ENCODE results near the gene WDR43. TPM values are rescaled to one million over a fixed set of nuclear protein-coding genes. Genes with fewer than 3 reads are reported as not detected.
"Not testable (repeated sequence)": the region's sequence is repeated elsewhere in the genome, so short reads cannot be mapped to it uniquely, and the experiment has no call there.

Gene WDR43
- total RNA-seq, 2 donors from 2014 or later: 33.3 to 41.7 TPM

DNA sequence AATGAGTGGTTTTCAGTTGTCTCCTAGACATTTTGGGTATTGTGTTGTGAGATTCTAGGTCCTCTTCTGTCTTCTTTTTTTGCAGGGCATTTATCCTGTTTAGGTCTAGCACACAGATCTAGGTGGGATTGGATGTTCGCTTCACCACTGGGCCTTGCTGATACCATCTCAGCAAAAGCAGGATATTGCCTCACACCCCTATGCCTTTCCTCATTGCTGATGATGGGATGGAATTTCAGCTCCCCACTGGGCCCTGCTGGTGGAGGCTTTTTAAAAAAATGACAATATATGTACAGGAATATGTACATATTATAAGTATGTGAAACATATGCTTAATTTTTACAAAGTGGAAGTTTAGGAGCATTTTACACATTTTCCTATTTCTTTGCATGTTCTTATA is 81.2 kb downstream of the WDR43 start:
- H3K4me1 ChIP-seq: no peaks in the 10 kb centered on the region
- H3K36me3 ChIP-seq: no peaks in the 10 kb centered on the region
- H3K27me3 ChIP-seq: no peaks in the 10 kb centered on the region
- H3K9me3 ChIP-seq: no peaks in the 10 kb centered on the region
- DNase-seq: no peak
- no peak overlapping the region for H3K27ac ChIP-seq
- TF ChIP-seq CTCF (IDR thresholded peaks at IDR 0.05): no peak
- H3K4me3 ChIP-seq: no peak overlapping the region
- H3K9ac ChIP-seq (ENCODE audit: low read depth in 2 of 2, low read length in 2 of 2): no peak overlapping the region
- intact Hi-C loops (cut with DNase I): no loop called here

DNA sequence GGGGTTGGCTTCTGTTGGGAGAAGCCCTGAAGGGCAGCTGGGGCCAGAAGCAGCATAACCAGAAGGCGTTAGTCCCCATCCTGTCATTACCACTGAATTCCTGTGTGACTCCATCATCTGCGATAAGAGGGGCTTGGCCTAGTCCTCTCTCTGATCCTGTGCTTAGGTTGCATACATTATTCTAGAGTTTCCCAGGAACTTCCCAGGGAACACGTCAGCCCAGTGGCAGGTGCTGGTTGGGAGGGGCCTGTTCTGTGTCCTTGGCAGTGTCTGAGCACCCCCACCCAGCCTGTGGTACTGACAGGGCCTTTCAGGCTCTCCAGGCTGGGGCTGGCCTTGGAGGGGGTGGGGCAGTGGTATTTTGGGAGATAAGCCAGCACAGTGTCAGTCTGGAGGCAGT is 82.1 kb downstream of the WDR43 start:
- intact Hi-C loops (cut with DNase I): no loop called here
- no peak overlapping the region for H3K9ac ChIP-seq (ENCODE audit: low read depth in 2 of 2, low read length in 2 of 2)
- no peak overlapping the region for H3K4me3 ChIP-seq
- H3K27me3 ChIP-seq: no peaks in the 10 kb centered on the region
- no peak for TF ChIP-seq CTCF (IDR thresholded peaks at IDR 0.05)
- H3K27ac ChIP-seq: no peak overlapping the region
- no peaks in the 10 kb centered on the region for H3K36me3 ChIP-seq
- H3K4me1 ChIP-seq: no peaks in the 10 kb centered on the region
- no peaks in the 10 kb centered on the region for H3K9me3 ChIP-seq
- DNase-seq: no peak

DNA sequence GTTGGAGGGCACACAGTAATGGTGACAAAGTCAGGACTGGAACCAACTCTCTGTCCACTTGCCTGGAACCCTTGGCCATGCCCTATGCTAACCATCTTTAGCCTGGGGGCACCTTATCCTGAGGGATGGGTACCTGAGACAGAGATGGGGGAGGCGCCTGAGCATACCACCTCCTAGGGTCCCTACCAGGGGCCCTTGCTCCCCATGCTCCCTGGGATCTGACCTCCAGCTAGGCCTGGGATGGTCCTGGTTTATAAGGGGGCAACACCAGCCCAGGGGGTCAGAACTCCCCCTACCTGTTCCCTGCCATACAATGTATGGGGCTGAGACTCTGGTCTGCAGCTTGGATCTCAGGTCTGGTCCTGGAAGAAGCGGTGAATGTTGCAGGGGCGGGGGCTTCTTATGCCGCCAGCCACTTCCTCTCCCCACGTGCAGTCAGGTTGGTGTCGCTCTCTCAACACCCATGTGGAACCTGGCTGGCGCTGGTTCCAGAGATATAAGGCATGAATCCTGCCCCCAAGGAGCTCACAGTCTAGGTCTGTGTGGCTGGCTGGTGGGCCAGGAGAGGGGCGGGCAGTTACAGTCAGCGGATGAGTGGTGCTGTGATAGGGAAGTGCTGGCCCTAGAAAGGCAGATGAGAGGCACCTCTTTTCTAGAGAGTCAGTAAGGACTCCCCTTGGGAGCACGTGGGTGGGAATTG is 82.9 kb downstream of the WDR43 start:
- DNase-seq: no peak
- no peaks in the 10 kb centered on the region for H3K36me3 ChIP-seq
- no peak overlapping the region for H3K4me3 ChIP-seq
- H3K9ac ChIP-seq (ENCODE audit: low read depth in 2 of 2, low read length in 2 of 2): no peak overlapping the region
- no peaks in the 10 kb centered on the region for H3K27me3 ChIP-seq
- H3K27ac ChIP-seq: no peak overlapping the region
- no peaks in the 10 kb centered on the region for H3K9me3 ChIP-seq
- no peaks in the 10 kb centered on the region for H3K4me1 ChIP-seq
- intact Hi-C loops (cut with DNase I): no loop called here
- no peak for TF ChIP-seq CTCF (IDR thresholded peaks at IDR 0.05)

GRCh38 chr2:28978001-28978400 is 83.5 kb downstream of the WDR43 start:
- H3K36me3 ChIP-seq; intact Hi-C loops (cut with DNase I): not testable (repeated sequence)

DNA sequence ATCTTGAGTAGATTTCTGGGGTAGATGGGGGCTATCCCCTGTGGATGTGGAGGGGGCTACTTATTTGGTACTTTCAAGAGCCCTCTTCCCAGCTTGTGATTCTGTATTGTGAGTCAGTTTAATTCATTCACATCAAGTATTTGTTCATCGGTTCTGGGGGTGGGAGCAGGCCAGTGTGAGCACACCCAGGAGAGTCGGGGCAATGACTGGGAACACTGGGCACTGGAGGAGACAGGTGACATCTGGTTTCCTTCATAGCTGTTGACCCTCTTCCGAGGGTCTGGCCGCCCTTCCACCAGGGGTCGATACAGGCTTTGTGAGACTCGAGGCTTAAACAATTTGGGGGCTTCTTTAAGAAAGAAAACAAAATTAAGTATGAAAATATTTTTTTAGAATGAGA is 84.1 kb downstream of the WDR43 start:
- TF ChIP-seq CTCF (IDR thresholded peaks at IDR 0.05): no peak
- Histone ChIP-seq H3K4me1 (no peaks in the 10 kb centered on the region), H3K27ac (no peak overlapping the region), H3K9me3 (no peaks in the 10 kb centered on the region), H3K36me3 (no peaks in the 10 kb centered on the region), H3K9ac (ENCODE audit: low read depth in 2 of 2, low read length in 2 of 2) (no peak overlapping the region), H3K4me3 (no peak overlapping the region), H3K27me3 (no peaks in the 10 kb centered on the region)
- DNase-seq: no peak
- intact Hi-C loops (cut with DNase I): no loop called here

More at GRCh38 chr2:28978001-28978400, 83.5 kb downstream of the WDR43 start:
- not testable (repeated sequence) for DNase-seq; H3K27me3 ChIP-seq; H3K4me3 ChIP-seq; H3K9me3 ChIP-seq; H3K9ac ChIP-seq (ENCODE audit: low read depth in 2 of 2, low read length in 2 of 2); H3K4me1 ChIP-seq; H3K27ac ChIP-seq

GRCh38 chr2:28979041-28979440 is 84.6 kb downstream of the WDR43 start:
- no peak overlapping the region for H3K27ac ChIP-seq
- H3K9me3 ChIP-seq: no peaks in the 10 kb centered on the region
- no peaks in the 10 kb centered on the region for H3K4me1 ChIP-seq
- H3K9ac ChIP-seq (ENCODE audit: low read depth in 2 of 2, low read length in 2 of 2): no peak overlapping the region
- H3K27me3 ChIP-seq: no peaks in the 10 kb centered on the region
- no peaks in the 10 kb centered on the region for H3K36me3 ChIP-seq
- H3K4me3 ChIP-seq: no peak overlapping the region
- TF ChIP-seq CTCF (IDR thresholded peaks at IDR 0.05): no peak
- DNase-seq: no peak
- intact Hi-C loops (cut with DNase I): no loop called here
